GM21423 (cell line): ENCODE measurements around the gene RHO.

ENCODE experiments used
- ATAC-seq: cut with Tn5 transposase; IDR thresholded peaks from one replicate; pipeline ENCODE4 v1.9.1; 2021; ENCODE audit warnings: mild to moderate bottlenecking, moderate library complexity; ENCODE audit not compliant: unreplicated experiment

RHO gene

DNA sequence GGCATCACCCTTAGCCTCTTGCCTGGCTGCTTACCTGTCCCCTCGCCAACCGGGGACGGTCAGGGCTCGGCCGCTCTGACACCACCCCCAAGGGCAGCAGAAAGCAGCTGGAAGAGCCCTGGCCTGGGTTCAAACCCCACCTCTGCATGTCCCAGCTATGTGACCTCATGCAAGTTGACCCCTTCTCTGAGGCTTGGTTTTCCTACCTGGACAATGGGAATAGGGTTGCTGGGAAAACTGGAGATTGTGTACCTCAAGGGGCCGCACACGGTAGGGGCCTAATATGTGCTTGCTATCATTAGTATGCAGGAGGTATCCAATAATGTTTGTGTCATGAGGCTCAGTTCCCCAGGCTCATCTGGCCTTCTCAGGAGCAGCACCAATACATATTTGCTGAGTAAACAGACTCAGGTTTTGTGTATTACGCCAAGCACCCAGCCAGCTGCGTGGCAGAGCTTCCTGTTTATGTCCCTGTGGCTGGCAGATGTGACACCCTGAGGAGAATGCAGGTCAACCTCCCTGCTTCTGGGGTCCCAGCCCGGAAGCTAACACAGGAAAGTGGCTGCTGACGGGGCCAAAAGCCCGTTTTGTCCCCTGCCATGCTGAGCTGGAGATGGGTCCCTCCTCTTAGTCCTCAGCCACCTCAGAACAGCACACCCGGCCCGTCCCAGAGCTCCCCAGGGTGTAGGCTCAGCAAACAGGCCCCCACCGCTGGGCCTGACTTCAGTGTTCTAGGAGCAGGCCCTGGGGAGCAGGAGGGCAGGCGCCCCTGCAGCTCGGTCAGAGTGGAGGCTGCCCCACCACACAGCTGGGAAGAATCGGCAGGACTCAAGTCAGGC lies 48.3 kb downstream of the RHO start:
- peak; percentile 70 for ATAC-seq

DNA sequence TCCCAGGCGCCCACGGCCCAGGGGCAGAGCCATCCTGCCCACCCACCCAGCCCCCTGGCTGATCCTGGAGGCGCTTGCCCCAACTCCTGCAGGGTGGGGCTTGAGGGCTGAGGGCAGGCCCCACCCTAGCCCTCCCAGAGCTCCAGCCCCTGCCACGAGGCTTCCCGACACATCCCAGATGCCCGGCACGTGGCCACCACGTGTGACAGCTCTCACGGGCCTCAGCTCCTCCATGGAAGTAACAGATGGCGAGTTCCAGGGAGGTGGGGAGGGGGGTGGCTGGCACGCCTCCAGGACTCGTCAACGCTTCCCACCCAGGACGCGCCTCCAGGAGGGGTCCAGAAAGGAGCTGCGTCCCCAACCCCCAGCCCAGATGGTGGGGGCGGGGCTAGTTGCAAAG lies 48.9 kb downstream of the RHO start:
- peak; percentile 1 for ATAC-seq

GRCh38 chr3:129577925-129578786 lies 49.7 kb downstream of the RHO start:
- ATAC-seq, result peak; percentile 54

DNA sequence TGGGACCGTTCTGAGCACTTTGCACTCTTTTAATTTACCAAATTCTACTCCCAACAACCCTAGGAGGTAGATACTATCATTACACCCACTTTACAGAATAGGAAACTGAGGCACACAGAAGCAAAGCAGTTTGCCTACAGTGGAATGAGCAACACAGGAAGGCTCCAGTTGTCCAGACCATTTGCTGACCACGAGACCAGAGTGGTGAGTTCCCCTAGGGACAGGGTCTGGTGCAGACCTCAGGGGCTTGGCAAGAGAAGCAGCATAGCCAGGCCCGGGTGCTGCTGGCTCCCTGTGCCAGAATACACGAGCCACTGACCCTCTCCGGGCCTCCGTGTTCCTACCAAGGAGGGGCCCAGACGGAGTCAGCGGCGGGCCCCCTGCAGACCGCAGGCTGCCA lies 51.6 kb downstream of the RHO start:
- ATAC-seq, result no peak

GRCh38 chr3:129581623-129582022 lies 53.2 kb downstream of the RHO start:
- ATAC-seq, result no peak

GRCh38 chr3:129582799-129583198 lies 54.4 kb downstream of the RHO start:
- ATAC-seq, result no peak

- ATAC-seq, result no peak
Observed at GRCh38 chr3:129583289-129583688, 54.9 kb downstream of the RHO start.

DNA sequence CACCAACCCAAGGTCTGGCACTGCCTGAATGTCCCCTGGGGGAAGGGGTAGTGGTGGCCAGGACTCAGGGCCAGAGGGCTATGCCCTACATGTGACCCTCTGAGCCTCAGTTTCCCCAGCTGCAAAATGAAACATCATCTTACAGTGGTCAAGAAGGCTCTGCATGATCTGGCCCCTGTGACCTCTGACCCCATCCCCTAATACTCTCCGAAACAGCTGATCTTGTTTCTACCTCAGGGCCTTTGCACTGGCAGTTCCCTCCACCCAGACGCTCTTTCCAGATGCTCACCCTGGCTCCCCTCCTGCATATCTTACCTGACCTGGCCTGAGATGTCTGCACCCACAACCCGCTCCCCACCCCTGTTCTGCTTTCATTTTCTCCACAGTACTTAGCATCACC lies 56.2 kb downstream of the RHO start:
- ATAC-seq, result no peak
